Keratinocyte (primary cell): Measurements from ENCODE around the gene CDKN2D. TPM values are rescaled to one million over a fixed set of nuclear protein-coding genes. Genes with fewer than 3 reads are reported as not detected.

Experiments
- DNase-seq: peaks from one replicate; pipeline ENCODE4 v3.0.0-alpha.2; 2011; ENCODE audit warnings: low read depth, missing footprints, low spot score
- FAIRE-seq: peaks from 2 replicates; lab custom pipeline; 2011; peaks lifted over from hg19 to GRCh38; lab: Jason Lieb, UNC
- H2AFZ ChIP-seq: 2 replicates; pipeline ENCODE4 v1.6.0; 2012; ENCODE audit warnings: low read length, control low read depth, inconsistent platforms; ENCODE audit not compliant: control insufficient read depth
- H3K27ac ChIP-seq: 2 replicates; pipeline ENCODE4 v1.5.1; 2011; ENCODE audit warnings: low read length; ENCODE audit not compliant: control insufficient read depth, insufficient read depth
- H3K27me3 ChIP-seq: 3 replicates; pipeline ENCODE4 v1.6.0; 2011; ENCODE audit warnings: low read length; ENCODE audit not compliant: control insufficient read depth, insufficient read depth; ENCODE audit errors: extremely low read depth
- H3K36me3 ChIP-seq, 2 experiments: 2 replicates in 1 of 2; 3 replicates in 1 of 2; pipeline ENCODE4 v1.5.1; 2011; ENCODE audit warnings: low read length in 2 of 2, mild to moderate bottlenecking in 1 of 2; ENCODE audit not compliant: control insufficient read depth in 2 of 2, insufficient read depth in 2 of 2; ENCODE audit errors: extremely low read depth in 1 of 2
- H3K4me1 ChIP-seq: 3 replicates; pipeline ENCODE4 v1.5.1; 2011; ENCODE audit warnings: low read length; ENCODE audit not compliant: control insufficient read depth, insufficient read depth; ENCODE audit errors: extremely low read depth
- H3K4me2 ChIP-seq: 3 replicates; pipeline ENCODE4 v1.6.0; 2011; ENCODE audit warnings: low read depth, low read length; ENCODE audit not compliant: control insufficient read depth, insufficient read depth; ENCODE audit errors: extremely low read depth
- H3K4me3 ChIP-seq, 3 experiments: fragments of 200-600 bp in 1 of 3; sonication (generic) in 1 of 3; 2 replicates in 2 of 3; 3 replicates in 1 of 3; pipeline ENCODE4 v1.5.1; 2011 to 2016; ENCODE audit warnings: low read length in 3 of 3, mild to moderate bottlenecking in 3 of 3, control low read depth in 2 of 3, inconsistent platforms in 1 of 3, low read depth in 1 of 3, mixed read lengths in 1 of 3, mixed run types in 1 of 3, moderate library complexity in 1 of 3; ENCODE audit not compliant: control insufficient read depth in 2 of 3, insufficient read depth in 2 of 3; ENCODE audit errors: extremely low read depth in 1 of 3
- H3K79me2 ChIP-seq: 2 replicates; pipeline ENCODE4 v1.6.0; 2012; ENCODE audit warnings: low read length; ENCODE audit not compliant: control insufficient read depth, insufficient read depth
- H3K9ac ChIP-seq: 3 replicates; pipeline ENCODE4 v1.6.0; 2011; ENCODE audit warnings: low read length; ENCODE audit not compliant: control insufficient read depth, insufficient read depth; ENCODE audit errors: extremely low read depth
- H3K9me1 ChIP-seq: 3 replicates; pipeline ENCODE4 v1.6.0; 2011; ENCODE audit warnings: low read length; ENCODE audit not compliant: control insufficient read depth, insufficient read depth; ENCODE audit errors: extremely low read depth
- H3K9me3 ChIP-seq: 2 replicates; pipeline ENCODE4 v1.5.1; 2012; ENCODE audit warnings: low read depth, low read length; ENCODE audit not compliant: control insufficient read depth
- H4K20me1 ChIP-seq: 3 replicates; pipeline ENCODE4 v1.6.0; 2011; ENCODE audit warnings: low read length; ENCODE audit not compliant: control insufficient read depth, insufficient read depth; ENCODE audit errors: extremely low read depth
- EZH2 ChIP-seq: IDR thresholded peaks from one replicate; pipeline ENCODE4 v1.6.1; 2012; ENCODE audit warnings: inconsistent platforms, mild to moderate bottlenecking, low read length, moderate library complexity
- dilution Hi-C: fragments of 300-500 bp; cut with MboI; formaldehyde crosslinking; loops from one replicate; pipeline ENCODE4 v1.7.0; 2020; ENCODE audit warnings: low sequenced_read_pairs; ENCODE audit not compliant: extremely low pct_ligation_motif_present
- polyA plus RNA-seq, 5 experiments: library from polyadenylated mRNA; depleted of rRNA in 3 of 5; stranded (reverse) in 3 of 5; stranded (forward) in 1 of 5; unstranded in 1 of 5; fragments of >200 nt; gene quantifications; 1 replicate in 1 of 5; 2 replicates in 3 of 5; 3 replicates in 1 of 5; pipeline versions ENCODE4 v1.2.1 to v1.2.3, GENCODE V29; 2011 to 2012; ENCODE audit warnings: missing spikeins in 2 of 5, low read depth in 1 of 5, low replicate concordance in 1 of 5
- TF ChIP-seq, protein P1 (sequence below), 3 experiments: IDR thresholded peaks in 1 of 3; conservative IDR thresholded peaks in 1 of 3; optimal IDR thresholded peaks in 1 of 3; 2 replicates in 2 of 3; 3 replicates in 1 of 3; pipeline versions ENCODE3 to v1.5.1; 2011; ENCODE audit warnings: low read length in 3 of 3, mild to moderate bottlenecking in 3 of 3, moderate library complexity in 2 of 3, control low read depth in 1 of 3, inconsistent platforms in 1 of 3; ENCODE audit not compliant: insufficient read depth in 2 of 3; ENCODE audit errors: extremely low read depth in 1 of 3

Gene CDKN2D
- polyA plus RNA-seq, 1 donor (not counting 4 experiments of a cell fraction or from before 2014, with no cell fraction given): 3.9 TPM

DNA sequence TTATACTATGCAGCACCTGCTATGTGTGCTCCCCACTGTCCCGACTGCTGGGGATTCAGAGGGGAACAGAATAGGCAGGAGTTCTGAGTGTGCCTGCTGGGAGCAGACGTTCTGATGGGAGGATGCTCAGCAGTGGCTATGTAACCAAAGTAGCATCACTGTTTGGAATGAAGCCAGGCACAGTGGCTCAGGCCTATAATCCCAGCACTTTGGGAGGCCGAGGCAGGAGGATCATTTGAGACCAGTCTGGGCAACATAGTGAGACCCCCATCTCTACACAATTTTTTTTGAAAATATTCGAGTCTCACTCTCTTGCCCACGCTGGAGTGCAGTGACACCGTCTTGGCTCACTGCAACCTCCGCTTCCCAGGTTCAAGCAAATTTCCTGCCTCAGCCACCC lies 19.0 kb downstream of the CDKN2D start:
- H3K9ac ChIP-seq: no peak overlapping the region
- H3K4me2 ChIP-seq: no peak overlapping the region
- H2AFZ ChIP-seq: no peak overlapping the region
- peaks cover 10% of the 10 kb centered on the region for H4K20me1 ChIP-seq
- H3K27me3 ChIP-seq: no peaks in the 10 kb centered on the region
- TF ChIP-seq, protein P1, sequence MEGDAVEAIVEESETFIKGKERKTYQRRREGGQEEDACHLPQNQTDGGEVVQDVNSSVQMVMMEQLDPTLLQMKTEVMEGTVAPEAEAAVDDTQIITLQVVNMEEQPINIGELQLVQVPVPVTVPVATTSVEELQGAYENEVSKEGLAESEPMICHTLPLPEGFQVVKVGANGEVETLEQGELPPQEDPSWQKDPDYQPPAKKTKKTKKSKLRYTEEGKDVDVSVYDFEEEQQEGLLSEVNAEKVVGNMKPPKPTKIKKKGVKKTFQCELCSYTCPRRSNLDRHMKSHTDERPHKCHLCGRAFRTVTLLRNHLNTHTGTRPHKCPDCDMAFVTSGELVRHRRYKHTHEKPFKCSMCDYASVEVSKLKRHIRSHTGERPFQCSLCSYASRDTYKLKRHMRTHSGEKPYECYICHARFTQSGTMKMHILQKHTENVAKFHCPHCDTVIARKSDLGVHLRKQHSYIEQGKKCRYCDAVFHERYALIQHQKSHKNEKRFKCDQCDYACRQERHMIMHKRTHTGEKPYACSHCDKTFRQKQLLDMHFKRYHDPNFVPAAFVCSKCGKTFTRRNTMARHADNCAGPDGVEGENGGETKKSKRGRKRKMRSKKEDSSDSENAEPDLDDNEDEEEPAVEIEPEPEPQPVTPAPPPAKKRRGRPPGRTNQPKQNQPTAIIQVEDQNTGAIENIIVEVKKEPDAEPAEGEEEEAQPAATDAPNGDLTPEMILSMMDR (optimal IDR thresholded peaks at IDR 0.05 in 1 of 3, IDR thresholded peaks at IDR 0.05 in 1 of 3, conservative IDR thresholded peaks at IDR 0.05 in 1 of 3; ENCODE audit: extremely low read depth in 1 of 3, insufficient read depth in 2 of 3, low read length in 3 of 3): no peak
- TF ChIP-seq EZH2: no peak
- H3K79me2 ChIP-seq: peaks cover 4% of the 10 kb centered on the region
- no peaks in the 10 kb centered on the region for H3K9me1 ChIP-seq
- H3K4me3 ChIP-seq: no peak overlapping the region
- dilution Hi-C loops: no loop called here
- DNase-seq (no peak), FAIRE-seq (no peak)
- H3K9me3 ChIP-seq: no peaks in the 10 kb centered on the region
- H3K4me1 ChIP-seq: peaks cover 19% of the 10 kb centered on the region
- H3K36me3 ChIP-seq: peaks cover 31 to 38% of the 10 kb centered on the region in 2 experiments
- H3K27ac ChIP-seq: no peak overlapping the region

DNA sequence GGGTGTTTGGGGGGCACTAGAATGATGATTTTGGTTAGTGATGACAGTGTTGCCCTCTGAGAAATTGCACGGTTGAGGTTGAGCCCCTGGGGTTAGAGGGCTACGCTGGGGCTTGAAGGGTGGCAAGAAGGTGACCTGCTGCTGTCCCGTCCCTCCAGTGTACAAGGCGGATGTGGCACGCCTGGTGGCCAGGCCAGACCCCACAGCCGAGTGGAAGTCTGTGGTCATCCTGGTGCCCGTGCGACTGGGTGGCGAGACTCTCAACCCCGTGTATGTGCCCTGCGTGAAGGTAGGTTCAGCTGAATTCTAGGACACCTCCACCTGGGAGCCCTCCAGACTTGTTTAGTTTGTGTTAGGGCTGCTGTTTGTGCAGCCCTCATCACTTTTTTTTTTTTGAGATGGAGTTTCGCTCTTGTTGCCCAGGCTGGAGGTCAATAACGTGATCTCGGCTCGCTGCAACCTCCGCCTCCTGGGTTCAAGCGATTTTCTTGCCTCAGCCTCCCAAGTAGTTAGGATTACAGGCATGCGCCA lies 20.0 kb downstream of the CDKN2D start:
- Histone ChIP-seq H3K9ac (no peak overlapping the region), H3K9me3 (no peaks in the 10 kb centered on the region), H3K4me1 (peaks cover 13% of the 10 kb centered on the region), H4K20me1 (peaks cover 10% of the 10 kb centered on the region), H3K27ac (no peak overlapping the region), H3K4me2 (no peak overlapping the region), H3K4me3 (no peak overlapping the region), H3K9me1 (no peaks in the 10 kb centered on the region), H2AFZ (no peak overlapping the region), H3K79me2 (peaks cover 12% of the 10 kb centered on the region), H3K36me3 (peaks cover 30 to 37% of the 10 kb centered on the region in 2 experiments), H3K27me3 (no peaks in the 10 kb centered on the region)
- dilution Hi-C loops: no loop called here
- DNase-seq: no peak
- no peak for FAIRE-seq
- TF ChIP-seq, protein P1 (optimal IDR thresholded peaks at IDR 0.05 in 1 of 3, IDR thresholded peaks at IDR 0.05 in 1 of 3, conservative IDR thresholded peaks at IDR 0.05 in 1 of 3; ENCODE audit: extremely low read depth in 1 of 3, insufficient read depth in 2 of 3, low read length in 3 of 3): no peak
- TF ChIP-seq EZH2: no peak
